D341Med (cell line): ENCODE measurements around the gene ROBO2.

Experiments used
- DNase-seq: peaks from one replicate; pipeline ENCODE4 v3.0.0; 2012; ENCODE audit warnings: low spot score

Gene ROBO2

DNA sequence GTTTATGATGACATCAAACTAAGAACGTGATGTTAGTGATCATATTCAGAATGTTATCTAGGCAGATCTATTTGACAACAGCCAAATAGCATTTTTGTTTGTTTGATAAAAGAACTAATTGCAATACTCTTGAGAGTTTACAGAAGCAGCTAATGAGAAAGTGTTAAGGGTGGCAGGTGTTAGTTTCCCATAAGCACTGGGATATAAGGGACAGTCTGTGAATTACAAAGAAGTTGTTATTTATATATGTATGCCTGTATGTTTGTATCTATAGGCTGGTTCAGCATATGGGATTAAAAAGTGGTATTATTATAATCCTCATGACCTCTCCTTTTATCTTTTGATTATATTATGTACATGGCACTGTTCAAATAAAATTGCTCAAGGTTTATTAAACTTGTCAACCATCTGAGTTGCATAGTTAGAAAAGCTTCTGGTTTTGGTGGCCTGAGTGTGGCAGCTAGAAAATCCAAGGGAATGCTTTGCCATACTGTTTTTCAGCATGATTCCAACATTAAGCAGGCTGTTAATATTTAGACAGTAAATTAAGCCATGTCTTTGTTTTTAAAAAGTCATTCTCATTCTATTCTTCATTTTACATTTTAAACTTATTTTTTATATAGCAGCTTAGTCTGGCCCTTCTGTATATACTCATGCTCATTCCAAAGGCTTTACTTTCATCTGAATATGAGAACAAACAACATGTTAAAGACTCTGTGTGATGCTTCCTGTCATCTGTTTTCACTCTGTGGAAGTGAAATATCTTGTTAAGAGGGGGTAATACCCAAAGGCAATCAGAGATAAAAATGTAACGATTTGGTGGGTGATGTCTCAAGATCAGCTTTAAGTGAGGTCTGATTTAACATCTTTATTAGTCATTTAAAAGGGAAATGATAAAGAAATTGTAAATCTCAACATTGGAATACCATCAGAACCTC lies 13.1 kb downstream of the ROBO2 start:
- no peak for DNase-seq

DNA sequence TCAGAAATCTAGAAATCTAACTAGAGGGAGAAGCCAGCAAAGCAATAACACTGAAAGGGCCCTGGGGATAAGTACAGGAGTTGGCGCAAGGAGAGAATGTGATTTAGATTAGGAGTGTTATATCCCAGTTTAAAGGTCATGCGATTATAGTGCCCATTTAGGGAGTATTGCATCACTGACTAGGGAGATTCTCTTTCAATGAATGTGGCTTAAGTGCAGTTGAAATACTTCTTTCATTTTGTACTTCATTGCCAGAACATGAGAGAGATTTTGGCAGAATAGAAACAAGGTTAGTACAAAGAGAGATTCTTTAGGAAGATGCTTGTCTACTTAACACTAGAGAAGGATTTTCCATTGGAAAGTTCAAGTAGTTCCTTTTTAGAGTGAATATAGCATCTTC lies 13.9 kb downstream of the ROBO2 start:
- no peak for DNase-seq

DNA sequence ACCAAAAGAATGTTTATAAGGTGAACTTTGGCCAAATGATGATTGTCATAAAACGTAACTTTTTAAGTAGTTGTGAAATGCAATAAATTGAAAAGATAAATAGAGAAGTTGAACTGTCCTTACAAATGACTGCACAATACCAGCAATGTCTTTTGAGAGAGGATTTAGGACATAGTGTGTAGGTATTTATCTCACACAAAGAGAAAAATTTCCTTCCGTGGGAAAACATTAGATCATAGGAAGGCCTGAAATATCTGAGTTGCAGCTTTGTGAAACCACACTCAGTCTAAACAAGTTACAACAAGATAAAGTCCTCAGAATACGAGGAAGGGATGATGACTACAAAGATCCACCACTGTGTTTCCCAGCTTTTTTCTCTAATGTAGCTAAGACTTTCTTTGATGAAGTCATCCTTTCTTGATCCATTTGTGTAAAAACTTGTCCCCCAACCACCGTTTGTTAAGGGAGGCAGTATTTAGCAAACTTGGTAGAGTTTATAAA lies 16.0 kb downstream of the ROBO2 start:
- no peak for DNase-seq

DNA sequence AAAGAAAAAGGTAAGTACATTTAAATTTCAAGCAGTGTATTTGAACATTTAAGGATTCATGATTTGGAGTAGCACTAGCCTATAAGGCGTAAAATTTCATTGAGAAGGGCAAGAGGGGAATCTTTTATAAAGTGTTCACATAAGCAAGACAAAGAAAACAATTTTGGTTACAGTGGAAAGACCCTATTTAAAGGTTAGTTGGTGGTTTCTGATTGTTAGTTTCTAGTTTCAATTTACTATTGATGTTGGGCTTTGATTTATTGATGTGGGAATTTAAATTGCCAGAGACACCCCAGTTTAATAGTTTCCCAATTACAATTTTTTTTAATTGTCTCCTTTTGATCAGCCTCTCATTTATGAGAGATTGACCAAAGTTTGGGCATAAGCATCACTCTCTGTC lies 19.5 kb downstream of the ROBO2 start:
- no peak for DNase-seq

DNA sequence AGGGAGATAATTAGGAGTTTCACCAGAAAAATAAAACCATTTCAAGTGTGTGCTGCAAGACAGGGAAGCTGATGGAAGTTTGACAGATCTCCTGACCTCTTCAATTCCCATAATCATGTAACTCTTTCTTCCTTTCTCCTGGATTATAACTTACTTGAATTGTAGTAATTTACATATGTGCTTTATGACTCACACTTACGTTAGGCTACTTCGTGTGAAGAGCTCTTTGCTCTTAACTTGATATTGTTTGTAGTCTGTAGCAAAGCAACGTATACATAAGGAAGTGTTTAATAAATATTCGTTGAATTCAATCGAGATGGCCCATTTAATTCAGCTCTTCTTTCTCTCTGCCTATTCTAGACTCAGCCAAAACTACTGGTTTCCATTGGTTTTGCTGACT lies 23.5 kb downstream of the ROBO2 start:
- DNase-seq, result no peak

DNA sequence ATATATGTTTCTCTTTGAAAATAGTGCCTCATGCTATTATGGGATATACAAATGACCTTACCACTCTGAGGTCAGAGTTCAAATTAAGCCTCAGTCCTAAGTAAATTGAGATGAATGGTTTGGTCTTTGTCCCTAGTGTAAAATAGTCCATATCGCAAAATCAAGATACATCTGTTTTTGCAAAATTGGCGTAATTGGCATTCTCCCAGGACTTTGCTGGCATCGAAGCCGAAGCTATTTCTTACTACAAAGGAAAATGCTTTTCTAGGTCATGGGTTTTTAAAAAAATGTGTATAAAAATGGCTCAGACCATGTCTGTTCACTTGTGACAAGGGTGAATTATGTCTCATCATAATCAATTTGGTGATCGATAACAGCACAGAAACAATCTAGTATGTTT lies 25.9 kb downstream of the ROBO2 start:
- no peak for DNase-seq

DNA sequence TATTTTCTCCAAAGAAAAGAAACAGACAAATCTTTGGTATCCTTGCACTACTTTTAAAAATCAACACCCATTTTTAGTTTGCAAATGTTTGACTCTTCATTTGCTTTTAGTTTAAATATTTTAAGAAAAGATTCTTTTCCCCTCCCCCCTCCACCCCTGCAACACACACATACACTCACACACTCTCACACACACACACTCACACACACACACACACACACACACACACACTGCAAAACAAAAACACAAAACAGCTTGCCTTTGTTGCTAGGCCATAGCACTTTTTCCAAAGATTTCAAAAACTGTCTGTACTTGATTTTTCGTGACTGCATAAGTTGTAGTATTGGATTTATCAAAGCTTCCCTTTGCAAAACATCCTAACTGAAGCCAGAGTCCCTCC lies 26.9 kb downstream of the ROBO2 start:
- DNase-seq, result no peak

DNA sequence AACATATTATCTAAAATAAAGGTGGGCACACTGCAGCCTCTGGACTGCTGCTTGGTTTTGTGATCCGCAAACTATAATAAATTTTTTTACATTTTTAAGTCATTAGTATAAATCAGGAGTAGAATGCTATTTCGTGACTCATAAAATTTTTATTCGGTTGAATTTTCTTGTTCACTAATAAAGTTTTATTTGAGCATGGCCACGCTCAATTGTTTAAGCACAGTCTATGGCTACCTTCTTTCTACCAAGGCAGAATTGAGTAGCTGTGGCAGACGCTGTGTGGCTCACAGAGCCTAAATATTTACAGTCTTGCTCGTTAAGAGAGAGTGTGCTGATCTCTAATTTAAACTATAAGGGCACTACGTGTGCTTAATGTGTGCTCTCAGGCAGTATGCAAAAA lies 28.9 kb downstream of the ROBO2 start:
- no peak for DNase-seq

DNA sequence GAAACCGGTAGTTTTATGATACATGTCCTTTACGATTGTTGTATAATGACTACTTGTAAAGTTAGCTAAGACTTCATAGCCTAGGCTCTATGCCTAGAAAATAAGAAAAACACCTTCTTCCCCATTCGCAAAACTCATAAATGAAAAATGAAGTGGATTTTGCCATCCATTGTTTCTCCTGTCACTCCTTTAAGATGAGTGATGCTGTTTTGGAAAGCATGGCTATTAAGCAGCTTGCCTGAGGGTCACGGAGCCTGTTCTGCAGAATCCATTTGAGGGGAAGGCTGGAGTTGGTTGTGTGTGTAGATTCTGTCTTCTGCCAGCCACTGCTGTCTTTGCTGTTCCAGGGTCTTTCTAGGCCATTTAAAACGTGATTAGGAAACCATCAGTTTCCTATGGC lies 31.5 kb downstream of the ROBO2 start:
- DNase-seq, result no peak

DNA sequence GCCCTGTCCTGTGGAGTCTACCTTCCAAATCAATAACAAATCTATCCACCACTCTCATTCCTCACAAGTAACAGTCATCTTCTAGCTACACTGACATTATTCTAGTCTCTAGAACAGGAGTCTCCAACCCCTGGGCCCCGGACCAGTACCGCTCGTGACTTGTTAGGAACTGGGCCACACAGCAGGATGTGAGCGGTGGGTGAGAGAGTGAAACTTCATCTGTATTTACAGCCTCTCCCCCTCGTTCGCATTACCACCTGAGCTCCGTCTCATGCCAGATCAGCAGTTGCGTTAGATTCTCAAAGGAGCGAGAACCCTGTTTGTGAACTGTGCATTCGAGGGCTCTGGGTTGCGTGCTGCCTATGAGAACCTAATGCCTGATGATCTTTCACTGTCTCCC lies 31.9 kb downstream of the ROBO2 start:
- DNase-seq, result no peak

DNA sequence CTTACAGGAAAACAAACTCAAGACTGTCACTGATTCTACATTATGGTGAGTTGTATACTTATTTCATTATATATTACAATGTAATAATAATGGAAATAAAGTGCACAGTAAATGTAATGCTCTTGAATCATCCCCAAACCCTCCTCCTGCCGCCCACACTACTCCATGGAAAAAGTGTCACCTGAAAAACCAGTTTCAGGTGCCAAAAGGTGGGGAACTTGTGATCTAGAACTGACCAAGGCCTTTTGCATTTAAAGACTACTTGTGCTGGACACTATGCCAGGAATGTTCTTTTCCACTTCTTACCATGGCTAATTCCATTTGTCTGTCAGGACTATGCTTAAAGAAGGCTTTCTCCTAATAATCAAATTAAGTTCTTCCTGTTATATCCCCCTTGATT lies 32.3 kb downstream of the ROBO2 start:
- no peak for DNase-seq

DNA sequence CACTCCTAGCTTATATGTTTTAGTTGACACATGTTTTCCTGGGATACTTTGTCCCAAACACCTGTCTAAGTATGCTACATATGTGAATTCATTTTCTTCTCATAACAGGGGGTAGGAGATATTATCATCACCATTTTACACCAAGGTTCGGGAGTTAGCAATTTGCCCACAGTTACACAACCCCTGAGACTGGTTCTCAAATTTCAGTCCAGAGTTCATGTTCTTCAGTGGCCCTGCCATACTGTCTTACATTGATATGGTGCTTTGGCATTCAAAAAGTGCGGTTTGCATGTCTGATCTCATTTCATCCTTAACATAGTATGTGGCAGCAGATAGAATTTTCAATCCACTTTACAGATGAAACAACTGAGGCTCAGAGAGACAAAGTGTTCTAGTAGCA lies 38.4 kb downstream of the ROBO2 start:
- DNase-seq, result no peak

DNA sequence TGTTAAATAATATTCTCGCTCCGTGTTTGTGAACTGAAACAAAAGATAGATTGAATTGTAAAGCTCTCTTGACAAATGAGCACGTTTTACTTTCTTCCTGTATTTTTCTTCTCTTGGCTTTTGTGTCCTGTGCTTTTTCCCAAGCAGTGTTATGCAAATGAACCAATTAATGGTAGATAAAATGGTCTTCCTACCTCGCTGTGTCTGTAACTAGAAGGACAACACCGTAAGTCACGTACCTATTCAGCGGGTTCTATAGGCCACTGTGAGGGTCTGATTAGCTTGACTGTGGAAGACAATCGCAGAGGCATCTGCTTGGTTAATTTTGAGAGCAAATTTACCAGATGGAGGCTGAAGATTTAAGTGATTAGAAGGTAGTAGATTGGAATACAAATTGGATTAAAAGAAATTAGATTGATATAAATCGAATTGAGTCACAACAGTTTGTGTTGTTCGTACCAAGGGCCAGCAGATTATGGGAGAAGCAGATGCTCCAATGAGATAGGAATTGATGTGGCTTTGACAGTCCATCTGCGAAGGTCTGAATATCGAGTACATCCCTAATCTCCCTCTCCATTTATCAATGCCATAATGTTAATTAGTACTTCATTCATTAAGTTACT lies 40.2 kb downstream of the ROBO2 start:
- peak; percentile 54 for DNase-seq

DNA sequence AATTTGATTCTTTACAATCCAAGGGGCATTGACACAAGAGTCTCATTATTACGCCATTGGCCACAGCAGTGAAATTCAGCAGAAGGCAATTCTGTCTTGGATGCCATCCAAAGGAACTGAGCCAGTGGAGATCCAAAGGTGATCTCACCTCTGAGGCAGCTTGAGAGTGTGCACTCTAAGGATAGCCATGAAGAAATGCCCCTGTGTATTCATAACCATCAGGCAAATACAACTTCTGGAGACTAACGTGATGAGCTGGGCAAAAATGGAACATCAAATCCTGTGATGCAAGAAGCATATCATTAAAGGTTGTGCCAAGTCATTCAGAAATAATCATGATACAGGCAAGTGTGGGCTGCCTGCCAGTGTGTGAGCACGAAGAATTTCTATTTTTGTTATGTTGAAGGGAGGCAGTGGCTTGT lies 41.4 kb downstream of the ROBO2 start:
- no peak for DNase-seq

DNA sequence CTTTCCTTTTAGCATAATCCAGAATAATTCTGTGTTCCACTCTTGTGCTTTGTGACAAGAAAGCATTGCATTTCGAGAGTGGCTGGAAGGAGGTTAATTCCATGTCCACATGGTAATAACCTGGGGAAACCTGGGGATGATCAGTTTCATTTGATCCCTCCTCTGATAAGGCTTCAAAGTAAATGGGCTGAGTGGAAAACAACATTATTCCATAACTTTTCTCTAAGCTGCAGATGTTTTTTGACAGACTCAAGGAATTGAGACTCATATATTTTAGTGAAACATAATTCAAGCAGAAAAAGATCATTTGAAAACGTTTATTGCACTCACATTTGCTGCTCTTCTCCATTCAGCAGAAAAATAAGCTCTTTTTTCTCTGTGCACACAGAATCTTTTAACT lies 44.6 kb downstream of the ROBO2 start:
- no peak for DNase-seq

DNA sequence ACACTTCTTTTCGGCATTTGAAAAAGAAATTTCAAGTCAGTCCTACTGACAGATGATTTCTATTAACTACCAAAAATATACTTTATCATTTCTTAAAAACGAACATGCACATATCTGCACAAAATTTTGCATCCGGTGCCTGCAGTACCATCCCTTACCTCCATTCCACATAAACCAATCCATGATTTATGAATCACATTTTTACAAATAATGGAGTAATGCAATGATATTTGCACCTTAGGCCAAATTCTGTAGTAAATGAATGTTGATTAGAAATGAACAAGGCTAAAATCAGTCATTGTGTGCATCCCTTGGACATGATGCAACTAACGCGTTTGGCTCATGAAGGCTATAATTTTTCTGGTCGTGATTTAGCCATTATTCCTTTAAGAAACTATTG lies 46.5 kb downstream of the ROBO2 start:
- no peak for DNase-seq

DNA sequence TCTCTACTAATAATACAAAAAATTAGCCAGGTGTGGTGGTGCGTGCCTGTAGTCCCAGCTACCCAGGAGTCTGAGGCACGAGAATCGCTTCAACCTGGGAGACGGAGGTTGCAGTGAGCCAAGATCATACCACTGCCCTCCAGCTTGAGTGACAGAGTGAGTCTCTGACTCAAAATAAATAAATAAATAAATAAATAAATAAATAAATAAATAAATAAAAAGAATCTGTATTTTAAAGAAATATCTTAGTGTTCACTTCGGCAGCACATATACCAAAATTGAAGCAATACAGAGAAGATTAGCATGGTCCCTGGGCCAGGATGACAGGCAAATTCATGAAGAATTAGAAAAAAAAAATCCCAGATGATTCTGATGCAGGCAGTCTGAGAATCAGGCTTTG lies 51.9 kb downstream of the ROBO2 start:
- no peak for DNase-seq

DNA sequence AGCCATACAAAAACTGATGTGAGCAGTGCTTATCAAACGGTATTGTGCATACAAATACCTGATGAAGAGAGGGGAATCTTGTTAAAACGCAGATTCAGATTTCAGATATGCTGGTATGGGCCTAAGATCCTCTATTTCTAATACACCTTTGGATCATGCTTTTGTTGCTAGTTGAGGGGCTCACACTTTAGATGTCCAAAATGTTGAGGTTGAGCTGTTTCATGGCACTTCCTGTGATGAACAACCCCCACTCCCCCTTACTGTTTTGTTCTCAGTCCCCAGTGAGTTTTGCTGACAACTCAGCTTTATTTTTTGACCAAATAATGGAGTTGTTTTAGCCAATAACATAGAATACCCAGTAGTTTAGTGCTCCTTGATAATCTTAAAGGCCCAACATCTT lies 53.2 kb downstream of the ROBO2 start:
- DNase-seq, result no peak

DNA sequence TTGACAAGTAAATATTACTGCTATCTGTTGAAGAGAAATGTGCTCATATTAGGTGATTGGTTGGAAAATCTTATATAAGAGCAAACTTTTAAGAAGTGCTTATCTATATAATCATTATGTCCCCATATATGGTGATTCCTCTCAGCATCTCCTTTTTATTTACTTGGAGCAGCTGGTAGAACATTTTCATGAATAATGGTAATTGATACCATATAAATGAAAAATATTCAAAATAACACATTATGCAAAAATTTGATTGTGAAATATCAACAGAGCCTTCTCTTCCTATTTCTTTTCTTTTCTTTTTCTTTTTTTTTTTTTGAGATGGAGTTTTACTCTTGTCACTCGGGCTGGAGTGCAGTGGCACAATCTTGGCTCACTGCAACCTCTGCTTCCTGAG lies 56.2 kb downstream of the ROBO2 start:
- DNase-seq, result no peak

DNA sequence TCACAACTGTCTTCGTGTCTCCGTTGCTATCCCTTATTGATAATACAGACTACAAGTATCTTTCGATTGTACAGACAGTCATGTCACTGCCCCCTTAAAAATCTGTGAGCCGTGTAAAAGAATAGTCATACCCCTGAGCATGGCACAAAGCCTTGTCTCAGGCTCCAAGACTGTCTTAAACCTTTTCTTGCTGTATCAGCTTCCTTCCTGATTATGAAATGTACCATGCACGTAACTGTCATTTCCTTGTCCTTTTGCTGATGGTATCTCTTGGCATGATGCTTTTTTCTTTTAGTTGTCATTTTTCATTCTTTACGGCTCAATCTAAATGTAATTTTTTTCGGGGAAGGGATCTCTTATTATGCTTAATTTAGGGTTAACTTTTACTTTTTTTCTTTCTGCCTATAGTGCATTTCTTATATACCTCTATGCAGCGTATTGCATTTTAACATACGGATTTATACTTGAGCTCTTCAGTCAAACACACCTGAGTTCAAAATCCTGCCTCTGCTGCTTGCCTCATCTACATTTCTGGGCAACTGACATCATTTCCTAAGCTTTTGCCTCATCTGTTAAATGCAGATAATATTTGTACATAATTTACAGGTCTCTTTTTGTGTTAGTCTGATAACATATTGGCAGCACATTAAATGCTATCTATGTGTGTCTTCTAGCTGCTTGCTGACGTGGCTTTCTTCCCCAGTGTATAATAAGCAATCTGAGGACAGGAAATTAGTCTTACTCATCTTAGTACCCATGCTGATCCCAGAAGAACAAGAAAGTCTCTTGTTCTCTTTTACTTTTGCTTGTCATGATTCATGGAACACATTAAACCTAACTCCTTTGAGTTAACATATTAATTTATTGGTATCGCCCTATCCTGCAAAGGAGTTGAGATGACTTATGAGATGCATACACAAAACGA lies 57.3 kb downstream of the ROBO2 start:
- DNase-seq, result no peak

DNA sequence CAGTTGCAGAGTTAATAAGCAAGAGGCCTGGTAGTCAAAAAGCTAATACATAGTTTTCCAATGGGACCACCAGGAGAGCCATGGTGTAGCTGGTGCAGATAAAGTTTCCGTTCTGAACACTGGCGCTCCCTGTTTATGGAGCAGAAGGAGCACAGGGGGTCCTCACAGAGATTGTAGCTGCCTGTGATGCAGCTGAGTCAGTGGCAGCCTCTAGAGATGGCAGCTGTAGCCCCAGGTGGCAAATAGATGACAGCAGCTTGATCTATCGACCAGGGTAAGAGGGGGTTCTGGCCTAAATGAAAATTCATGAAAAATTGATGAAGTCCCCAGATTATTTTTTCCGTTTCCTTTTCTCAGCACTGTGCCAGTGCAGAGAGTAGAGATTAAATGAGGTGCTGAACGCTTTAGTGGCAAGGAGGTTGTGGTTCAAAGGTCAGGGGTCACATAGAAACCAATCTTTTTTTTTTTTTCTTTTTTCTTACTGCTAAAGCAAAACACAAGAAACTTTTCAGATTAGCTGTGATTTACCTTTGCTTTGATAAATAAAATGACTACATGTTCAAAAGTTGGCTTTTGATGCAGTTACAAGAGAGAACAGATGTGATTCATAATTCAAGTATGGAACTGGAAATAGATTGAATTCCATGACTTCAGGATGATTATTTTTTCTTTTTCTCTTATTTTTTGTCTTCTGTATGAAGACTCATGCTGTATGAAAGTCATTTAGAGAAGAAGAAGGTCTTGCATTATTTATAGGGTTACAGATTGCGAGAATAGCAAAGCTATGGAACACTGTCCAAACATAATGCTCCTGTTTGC lies 63.3 kb downstream of the ROBO2 start:
- no peak for DNase-seq

DNA sequence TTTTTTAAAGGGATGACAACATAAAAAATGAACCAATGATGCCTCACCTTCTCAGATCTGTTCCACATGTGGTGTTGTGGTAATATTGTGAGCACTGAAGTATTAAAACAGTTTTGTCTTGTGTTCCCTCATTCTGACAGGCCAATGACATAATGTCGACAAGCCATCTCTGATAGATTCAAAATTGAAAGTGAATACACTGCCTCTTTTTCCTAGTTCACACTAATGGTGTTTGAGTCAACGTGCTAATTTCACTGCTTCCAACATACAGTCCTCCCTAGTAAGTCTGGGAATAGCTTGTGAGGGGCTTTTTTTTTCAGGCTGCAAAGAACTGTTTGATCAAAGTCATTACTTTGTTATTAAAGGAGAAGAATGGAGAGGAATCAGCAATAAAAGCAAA lies 82.8 kb downstream of the ROBO2 start:
- DNase-seq, result no peak
